IMR-90 (cell line): ENCODE results near the gene ANXA2. TPM values are rescaled to one million over a fixed set of nuclear protein-coding genes. Genes with fewer than 3 reads are reported as not detected.

Source experiments
- ATAC-seq: fragments of 200-7000 bp; cut with Tn5 transposase; 2 replicates; pipeline ENCODE4 v1.9.1; 2020; ENCODE audit warnings: low read depth, mild to moderate bottlenecking, moderate library complexity
- BruUV-seq: library from RNA; stranded (reverse); fragments of 400-500 nt; replicated peaks from 2 replicates; lab custom pipeline; 2021; lab: Mats Ljungman, UMichigan
- CTCF ChIA-PET: fragments of 300-600 bp; formaldehyde crosslinking; extraction: SDS; loops from one replicate; lab custom pipeline; 2021; ENCODE audit warnings: antibody characterized with exemption; lab: Yijun Ruan, JAX
- POLR2A ChIA-PET: fragments of 300-600 bp; sonication (Branson Sonifier 250); formaldehyde crosslinking; loops from one replicate; lab custom pipeline; 2022; ENCODE audit warnings: antibody characterized with exemption; ENCODE audit not compliant: unreplicated experiment; lab: Charles Lee
- DNase-seq: peaks from one replicate; pipeline ENCODE4 v3.0.0; 2013
- H2AFZ ChIP-seq: replicated peaks from 2 replicates; pipeline ENCODE3; 2013; ENCODE audit warnings: low read length, mild to moderate bottlenecking; ENCODE audit not compliant: poor library complexity
- H2AK5ac ChIP-seq: 2 replicates; pipeline ENCODE4 v1.6.1; 2013; ENCODE audit warnings: low read depth, low read length, inconsistent platforms
- H2AK9ac ChIP-seq: replicated peaks from 2 replicates; pipeline ENCODE3; 2013; ENCODE audit warnings: mild to moderate bottlenecking, low read depth, low read length, moderate library complexity; ENCODE audit not compliant: poor library complexity
- H2BK120ac ChIP-seq: 2 replicates; pipeline ENCODE4 v1.6.1; 2013; ENCODE audit warnings: low read depth, low read length, inconsistent platforms
- H2BK15ac ChIP-seq: 3 replicates; pipeline ENCODE4 v1.6.1; 2013; ENCODE audit warnings: low read depth, low read length, inconsistent platforms
- H2BK20ac ChIP-seq: 2 replicates; pipeline ENCODE4 v1.6.1; 2013; ENCODE audit warnings: low read depth, mild to moderate bottlenecking, inconsistent platforms, low read length, moderate library complexity
- H2BK5ac ChIP-seq: 2 replicates; pipeline ENCODE4 v1.6.1; 2013; ENCODE audit warnings: mild to moderate bottlenecking, low read depth, low read length, inconsistent platforms; ENCODE audit not compliant: poor library complexity, severe bottlenecking
- H3K14ac ChIP-seq: replicated peaks from 2 replicates; pipeline ENCODE4 v1.6.1; 2013; ENCODE audit warnings: low read depth, low read length, inconsistent platforms
- H3K18ac ChIP-seq: 2 replicates; pipeline ENCODE4 v1.6.1; 2013; ENCODE audit warnings: low read depth, low read length, control low read depth
- H3K23ac ChIP-seq: 2 replicates; pipeline ENCODE4 v1.6.1; 2013; ENCODE audit warnings: low read depth, low read length, inconsistent platforms
- H3K27ac ChIP-seq: 2 replicates; pipeline ENCODE4 v1.5.1; 2013; ENCODE audit warnings: mild to moderate bottlenecking, control low read depth, low read length; ENCODE audit not compliant: insufficient read depth
- H3K27me3 ChIP-seq: 2 replicates; pipeline ENCODE4 v1.6.1; 2013; ENCODE audit warnings: low read length; ENCODE audit not compliant: control insufficient read depth, insufficient read depth
- H3K36me3 ChIP-seq: 2 replicates; pipeline ENCODE4 v1.6.1; 2013; ENCODE audit warnings: low read length, mixed read lengths; ENCODE audit not compliant: control insufficient read depth, insufficient read depth
- H3K4ac ChIP-seq: 2 replicates; pipeline ENCODE4 v1.6.1; 2013; ENCODE audit warnings: low read depth, low read length, inconsistent platforms
- H3K4me1 ChIP-seq: 2 replicates; pipeline ENCODE4 v1.6.1; 2013; ENCODE audit warnings: low read length, mixed read lengths; ENCODE audit not compliant: control insufficient read depth, insufficient read depth
- H3K4me2 ChIP-seq: 2 replicates; pipeline ENCODE4 v1.6.1; 2013; ENCODE audit warnings: low read depth, mild to moderate bottlenecking, control low read depth, low read length, moderate library complexity
- H3K4me3 ChIP-seq: 2 replicates; pipeline ENCODE4 v1.5.1; 2013; ENCODE audit warnings: low read depth, mild to moderate bottlenecking, control low read depth, low read length, moderate library complexity; ENCODE audit not compliant: insufficient read depth
- H3K56ac ChIP-seq: 2 replicates; pipeline ENCODE4 v1.6.1; 2013; ENCODE audit warnings: low read length, inconsistent platforms; ENCODE audit not compliant: insufficient read depth; ENCODE audit errors: extremely low read depth
- H3K79me1 ChIP-seq, 2 experiments: 2 replicates each; pipeline ENCODE4 v1.6.1; 2013; ENCODE audit warnings: low read length in 2 of 2, inconsistent platforms in 1 of 2, low read depth in 1 of 2
- H3K9ac ChIP-seq: 2 replicates; pipeline ENCODE4 v1.6.1; 2013; ENCODE audit warnings: low read depth, low read length, control low read depth
- H3K9me1 ChIP-seq: 2 replicates; pipeline ENCODE4 v1.6.1; 2013; ENCODE audit warnings: low read length, inconsistent platforms; ENCODE audit not compliant: insufficient read depth
- H3K9me3 ChIP-seq: 2 replicates; pipeline ENCODE4 v1.6.1; 2013; ENCODE audit warnings: low read length; ENCODE audit not compliant: control insufficient read depth, insufficient read depth
- H4K20me1 ChIP-seq: 2 replicates; pipeline ENCODE4 v1.6.1; 2013; ENCODE audit warnings: low read length, inconsistent platforms; ENCODE audit not compliant: insufficient read depth
- H4K5ac ChIP-seq: 2 replicates; pipeline ENCODE4 v1.6.1; 2013; ENCODE audit warnings: mild to moderate bottlenecking, low read depth, low read length, control low read depth
- H4K8ac ChIP-seq, 2 experiments: 2 replicates each; pipeline ENCODE4 v1.6.1; 2013; ENCODE audit warnings: low read depth in 2 of 2, low read length in 2 of 2, control low read depth in 1 of 2, inconsistent platforms in 1 of 2
- H4K91ac ChIP-seq: 2 replicates; pipeline ENCODE4 v1.6.1; 2013; ENCODE audit warnings: low read depth, low read length, inconsistent platforms; ENCODE audit not compliant: insufficient read depth
- BHLHE40 ChIP-seq: fragments of 150-350 bp; IDR thresholded peaks from 2 replicates; pipeline ENCODE4 v1.6.1; 2016; ENCODE audit warnings: mild to moderate bottlenecking, low read depth, low read length
- CEBPB ChIP-seq: IDR thresholded peaks from 2 replicates; pipeline ENCODE4 v1.6.1; 2012; ENCODE audit warnings: low read depth, low read length, improper control_type of control experiment
- CHD1 ChIP-seq: IDR thresholded peaks from 2 replicates; pipeline ENCODE4 v1.6.1; 2012; ENCODE audit warnings: low read depth, low read length, improper control_type of control experiment
- FOS ChIP-seq: fragments of 150-350 bp; IDR thresholded peaks from 2 replicates; pipeline ENCODE4 v1.6.1; 2016; ENCODE audit warnings: low read depth, low read length
- MAFK ChIP-seq: IDR thresholded peaks from 2 replicates; pipeline ENCODE4 v1.6.1; 2012; ENCODE audit warnings: low read depth, low read length, improper control_type of control experiment
- MAZ ChIP-seq: IDR thresholded peaks from 2 replicates; pipeline ENCODE4 v1.6.1; 2012; ENCODE audit warnings: low read depth, mild to moderate bottlenecking, low read length, improper control_type of control experiment, moderate library complexity, borderline replicate concordance
- NFE2L2 ChIP-seq: fragments of 150-350 bp; IDR thresholded peaks from 2 replicates; pipeline ENCODE4 v1.6.1; 2016; ENCODE audit warnings: low read depth, mild to moderate bottlenecking, low read length
- POLR2A ChIP-seq: IDR thresholded peaks from 2 replicates; pipeline ENCODE4 v1.6.1; 2012; ENCODE audit warnings: mild to moderate bottlenecking, low read depth, low read length
- RAD21 ChIP-seq: IDR thresholded peaks from 2 replicates; pipeline ENCODE4 v1.6.1; 2012; ENCODE audit warnings: low read length, improper control_type of control experiment
- RCOR1 ChIP-seq: IDR thresholded peaks from 2 replicates; pipeline ENCODE4 v1.6.1; 2012; ENCODE audit warnings: mild to moderate bottlenecking, low read length, improper control_type of control experiment; ENCODE audit not compliant: insufficient replicate concordance
- RFX5 ChIP-seq: IDR thresholded peaks from 2 replicates; pipeline ENCODE4 v1.8.0; 2012; ENCODE audit warnings: low read depth, mild to moderate bottlenecking, low read length, moderate library complexity
- SMC3 ChIP-seq: fragments of 150-350 bp; IDR thresholded peaks from 2 replicates; pipeline ENCODE4 v1.6.1; 2016; ENCODE audit warnings: low read depth, mild to moderate bottlenecking, antibody characterized with exemption, low read length, moderate library complexity
- USF2 ChIP-seq: fragments of 150-350 bp; IDR thresholded peaks from 2 replicates; pipeline ENCODE4 v1.6.1; 2017; ENCODE audit warnings: mild to moderate bottlenecking, antibody characterized with exemption, low read length, low read depth
- WGBS, 2 experiments: methylation state at CpG; one replicate each; pipeline versions ENCODE4 v1.1.5 to v1.1.7; 2013; ENCODE audit warnings: missing lambda C conversion rate in 2 of 2; ENCODE audit not compliant: insufficient read length in 1 of 2; ENCODE audit errors: extremely low coverage in 2 of 2; 5-methylcytosine and 5-hydroxymethylcytosine counted together
- dilution Hi-C: fragments of 300-500 bp; cut with HindIII; formaldehyde crosslinking; loops from one replicate; pipeline ENCODE4 v1.14.3; 2018; ENCODE audit warnings: low sequenced_read_pairs; ENCODE audit not compliant: unreplicated experiment
- in situ Hi-C: fragments of 300-500 bp; cut with MboI; formaldehyde crosslinking; loops from 3 replicates; pipeline ENCODE4 v1.14.3; 2019; ENCODE audit warnings: low sequenced_read_pairs, inconsistent platforms, mixed read lengths
- intact Hi-C: fragments of 100-400 bp; cut with micrococcal nuclease; formaldehyde crosslinking; loops from 2 replicates; pipeline ENCODE4 v1.10.0; 2022
- polyA plus RNA-seq, 3 experiments: library from polyadenylated mRNA; depleted of rRNA; stranded (reverse); fragments of >200 nt; gene quantifications; 2 replicates each; pipeline ENCODE4 v1.2.3, GENCODE V29; 2012; ENCODE audit warnings: low replicate concordance in 1 of 3
- total RNA-seq: library from RNA; depleted of rRNA; stranded (reverse); fragments of >200 nt; gene quantifications from 2 replicates; pipeline ENCODE4 v1.2.3, GENCODE V29; 2012
- TF ChIP-seq, protein P1 (sequence below): fragments of 150-350 bp; IDR thresholded peaks from 2 replicates; pipeline ENCODE4 v1.6.1; 2016; ENCODE audit warnings: low read depth, mild to moderate bottlenecking, low read length, moderate library complexity, borderline replicate concordance

Gene ANXA2
- total and polyA plus RNA-seq, 2 of the 4 experiments (the other 2 are of a cell fraction), result 7,454 to 8,412 TPM

DNA sequence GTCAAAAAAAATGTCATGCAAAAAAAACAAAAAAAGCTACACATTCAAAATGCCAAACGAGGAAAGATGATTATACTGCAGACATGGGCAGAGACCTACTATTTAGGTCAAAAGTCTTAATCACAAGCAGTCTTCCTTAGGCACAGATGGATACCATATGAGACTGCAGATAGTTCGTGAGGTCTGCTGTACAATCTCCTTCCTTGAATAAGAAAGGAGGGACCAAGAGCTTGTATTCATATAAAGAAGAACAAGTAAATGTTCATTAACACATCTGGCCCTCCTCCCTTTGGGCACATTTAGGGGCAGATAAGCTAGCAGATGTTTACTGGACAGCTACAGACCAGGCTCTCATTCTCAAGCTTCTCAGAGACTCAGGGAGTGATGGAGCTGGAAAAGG lies 45.3 kb downstream of the ANXA2 start (continued):
- no peak for TF ChIP-seq MAZ

GRCh38 chr15:60351066-60351465 lies 46.7 kb downstream of the ANXA2 start:
- Histone ChIP-seq H3K23ac (no peak overlapping the region), H3K9me1 (peaks cover 3% of the 10 kb centered on the region; the same call in 1 of the 2 replicates), H2BK15ac (no peak overlapping the region), H4K91ac (no peak overlapping the region), H3K27ac (no peak overlapping the region), H4K8ac (no peak overlapping the region), H2BK120ac (no peak overlapping the region), H4K5ac (no peak overlapping the region), H3K4ac (no peak overlapping the region), H3K27me3 (no peaks in the 10 kb centered on the region), H3K9me3 (peaks cover 3% of the 10 kb centered on the region; the same call in 1 of the 2 replicates), H2AFZ (no peak overlapping the region), H3K4me3 (no peak overlapping the region), H3K36me3 (peaks cover 86% of the 10 kb centered on the region), H3K79me1 (peaks cover 70 to 80% of the 10 kb centered on the region in 2 experiments), H3K56ac (no peak overlapping the region), H2BK5ac (no peak overlapping the region), H3K18ac (no peak overlapping the region), H3K4me1 (peaks cover 5% of the 10 kb centered on the region), H3K14ac (no peak overlapping the region), H3K4me2 (no peak overlapping the region), H2AK9ac (no peak overlapping the region), H4K20me1 (peaks cover 92% of the 10 kb centered on the region), H2BK20ac (no peak overlapping the region), H2AK5ac (no peak overlapping the region), H3K9ac (no peak overlapping the region)
- WGBS, 2 experiments, result no CpG with 5 or more reads among the region's 3 CpGs
- POLR2A ChIA-PET, result interaction anchor here (0.6 kb wide), 1 partner anchor 210 kb away, joined by 3 read pairs; no protein-coding TSS in a partner anchor
- in situ Hi-C loops (no loop called here), dilution Hi-C loops (no loop called here), intact Hi-C loops (no loop called here)
- DNase-seq (no peak), ATAC-seq (peak; percentile 15)
- no TSS peak for BruUV-seq
- CTCF ChIA-PET, result no interaction called here
- TF ChIP-seq CHD1, result no peak
- no peak for TF ChIP-seq RAD21
- TF ChIP-seq NFE2L2, result no peak
- TF ChIP-seq MAZ, result no peak
- no peak for TF ChIP-seq USF2
- TF ChIP-seq CEBPB, result no peak
- TF ChIP-seq, protein P1, sequence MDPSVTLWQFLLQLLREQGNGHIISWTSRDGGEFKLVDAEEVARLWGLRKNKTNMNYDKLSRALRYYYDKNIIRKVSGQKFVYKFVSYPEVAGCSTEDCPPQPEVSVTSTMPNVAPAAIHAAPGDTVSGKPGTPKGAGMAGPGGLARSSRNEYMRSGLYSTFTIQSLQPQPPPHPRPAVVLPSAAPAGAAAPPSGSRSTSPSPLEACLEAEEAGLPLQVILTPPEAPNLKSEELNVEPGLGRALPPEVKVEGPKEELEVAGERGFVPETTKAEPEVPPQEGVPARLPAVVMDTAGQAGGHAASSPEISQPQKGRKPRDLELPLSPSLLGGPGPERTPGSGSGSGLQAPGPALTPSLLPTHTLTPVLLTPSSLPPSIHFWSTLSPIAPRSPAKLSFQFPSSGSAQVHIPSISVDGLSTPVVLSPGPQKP, result no peak
- no peak for TF ChIP-seq SMC3
- TF ChIP-seq RCOR1, result no peak
- TF ChIP-seq BHLHE40, result no peak
- no peak for TF ChIP-seq POLR2A
- no peak for TF ChIP-seq FOS
- no peak for TF ChIP-seq MAFK
- no peak for TF ChIP-seq RFX5
